Stimulated activated CD8-positive, alpha-beta memory T cell treated with anti-CD3 and anti-CD28 coated beads, Interleukin-4, amount 100 ng/mL, for 1 hour (primary cell): Measurements from ENCODE around the gene DNAI1.

Source experiments
- DNase-seq, 2 donors: peaks; one replicate each; pipeline ENCODE4 v3.0.0-alpha.2; 2020; ENCODE audit warnings: low read depth in 2 of 2, low spot score in 1 of 2

Gene DNAI1

DNA sequence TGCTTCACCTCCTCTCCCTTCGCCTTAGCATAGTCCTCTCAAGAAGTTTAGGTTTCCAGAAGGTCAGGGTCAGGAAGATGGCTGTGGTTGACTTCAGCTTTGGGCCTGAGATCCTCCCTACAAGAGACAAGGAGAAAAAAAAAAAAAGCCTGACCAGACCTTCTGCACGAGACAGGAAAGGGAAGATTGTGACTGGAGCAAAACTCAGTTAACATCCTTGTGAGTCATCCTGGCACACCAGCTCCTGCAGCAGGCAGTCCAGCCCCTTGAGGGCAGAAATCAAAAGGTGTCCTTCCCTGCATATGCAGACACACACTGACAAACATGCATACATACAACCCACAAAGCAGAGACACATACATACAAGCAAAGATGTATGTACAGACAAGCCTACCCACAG is 82.2 kb downstream of the DNAI1 start:
- DNase-seq = no peak

GRCh38 chr9:34541540-34541939 is 82.9 kb downstream of the DNAI1 start:
- DNase-seq = no peak

DNA sequence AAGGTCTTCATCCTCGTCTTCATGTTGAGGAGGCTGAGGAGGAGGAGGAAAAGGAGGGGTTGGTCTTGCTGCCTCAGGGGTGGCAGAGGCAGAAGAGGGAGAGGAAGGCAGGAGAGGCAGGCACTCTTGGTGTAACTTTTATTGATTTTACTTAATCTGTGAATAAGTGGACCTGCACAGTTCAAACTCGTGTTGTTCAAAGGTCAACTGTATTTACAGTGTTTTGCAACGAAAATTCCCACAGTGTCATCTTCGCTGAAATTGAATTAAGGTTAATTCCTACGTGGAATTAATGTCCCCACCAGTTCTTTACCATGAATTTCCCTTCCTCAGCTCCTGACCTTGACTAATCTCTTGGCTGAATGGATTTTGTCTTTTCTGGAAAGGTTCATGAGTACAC is 85.4 kb downstream of the DNAI1 start:
- DNase-seq = no peak

DNA sequence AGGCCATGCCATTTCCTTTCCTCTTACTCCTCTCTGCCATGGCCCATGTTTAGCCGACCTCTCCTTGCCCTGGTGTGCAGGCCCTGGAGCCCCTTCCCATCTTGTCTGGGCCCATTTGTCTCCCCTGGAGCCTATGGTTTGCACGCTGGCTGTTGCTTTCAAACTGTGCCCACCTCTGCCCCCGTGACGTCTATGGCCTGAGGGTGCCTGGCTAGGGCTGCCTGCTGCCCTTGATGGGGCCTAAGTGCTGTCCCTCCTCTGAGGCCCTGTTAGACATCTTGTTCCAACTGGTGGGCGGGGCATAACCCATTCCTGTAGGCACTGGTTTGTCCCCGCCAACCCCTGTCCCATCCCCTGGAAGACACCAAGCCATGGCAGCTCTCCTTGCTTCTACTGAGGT is 86.9 kb downstream of the DNAI1 start:
- no peak for DNase-seq

DNA sequence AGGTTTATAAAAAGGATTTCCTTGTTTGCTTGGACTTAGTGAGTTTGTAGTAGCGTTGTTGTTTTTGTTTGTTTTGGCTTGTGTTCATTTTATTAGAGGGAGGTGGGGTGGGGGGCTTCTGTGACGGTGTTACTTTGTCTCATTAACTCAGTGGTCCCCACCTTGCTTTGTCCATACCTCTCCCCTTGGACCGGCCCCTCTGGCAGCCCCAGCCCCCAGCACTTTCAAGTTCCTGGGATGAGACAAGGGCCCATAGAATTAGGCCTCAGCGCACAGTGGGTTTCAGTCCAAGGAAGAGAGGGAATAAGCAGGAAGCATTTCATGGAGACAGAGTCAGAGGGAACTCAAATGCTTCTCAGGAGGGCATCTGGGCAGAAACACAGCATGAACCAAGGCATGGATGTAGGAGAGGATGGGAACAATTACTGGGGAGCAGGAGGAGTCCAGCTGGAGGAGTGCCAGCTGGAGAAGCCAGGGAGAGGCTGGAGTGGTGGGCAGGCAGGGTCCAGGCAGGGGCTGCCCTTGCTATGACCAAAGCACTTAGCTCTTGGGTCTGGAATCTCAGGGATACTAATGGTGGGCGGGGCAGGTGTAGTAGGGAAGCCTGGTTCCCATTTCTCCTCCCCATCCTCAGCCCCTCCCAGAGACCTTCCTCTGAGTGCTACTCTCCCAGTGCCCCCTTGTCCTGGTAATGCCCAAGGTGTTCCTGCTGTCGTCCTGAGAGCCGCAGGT is 87.7 kb downstream of the DNAI1 start:
- DNase-seq = no peak

DNA sequence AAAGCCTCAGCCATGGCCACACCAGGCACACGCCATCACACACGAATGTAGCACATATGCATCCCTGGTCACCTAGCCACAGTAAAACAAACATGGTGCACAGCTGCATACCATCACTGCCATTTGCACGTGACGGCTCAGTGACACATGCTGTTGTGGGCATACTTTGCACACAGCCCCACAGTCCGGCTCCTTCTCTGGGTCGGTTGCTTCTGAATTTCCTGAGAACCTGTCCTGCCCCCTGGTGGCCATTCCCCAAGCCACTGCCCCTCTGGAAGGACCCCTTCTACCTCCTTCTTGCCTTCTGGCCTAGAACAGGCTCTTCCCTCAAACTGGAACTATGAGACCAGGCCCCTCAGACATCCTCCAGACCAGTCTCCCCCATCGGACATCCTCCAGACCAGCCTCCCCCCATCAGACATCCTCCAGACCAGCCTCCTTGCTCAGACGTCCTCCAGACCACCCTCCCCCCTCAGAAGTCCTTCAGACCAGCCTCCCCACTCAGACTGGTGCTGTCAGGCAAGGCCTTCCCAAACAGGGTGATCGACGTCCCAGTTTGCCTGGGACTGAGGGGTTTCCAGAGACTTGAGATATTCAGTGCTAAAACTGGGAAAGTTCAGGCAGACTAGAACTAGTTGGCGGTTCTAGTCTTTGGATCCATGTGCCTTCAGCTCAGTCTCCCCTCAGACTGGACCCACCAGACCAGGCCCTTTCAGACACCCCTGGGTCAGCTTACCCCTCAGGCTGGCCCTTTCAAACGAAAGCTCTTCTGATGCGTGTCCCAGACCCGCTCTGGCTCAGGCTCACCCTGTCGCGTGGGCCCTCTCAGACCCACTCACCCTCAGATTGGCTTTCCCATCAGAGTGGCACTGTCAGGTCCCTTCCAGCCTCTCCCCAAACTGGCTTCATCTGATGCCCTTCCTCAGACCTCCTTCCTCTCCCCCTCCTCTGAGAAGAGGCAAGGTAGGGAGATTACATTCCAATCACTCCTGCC is 88.5 kb downstream of the DNAI1 start:
- peak in 1 of 2 donors; percentile 10 for DNase-seq

GRCh38 chr9:34547960-34548611 is 89.5 kb downstream of the DNAI1 start:
- DNase-seq = no peak

DNA sequence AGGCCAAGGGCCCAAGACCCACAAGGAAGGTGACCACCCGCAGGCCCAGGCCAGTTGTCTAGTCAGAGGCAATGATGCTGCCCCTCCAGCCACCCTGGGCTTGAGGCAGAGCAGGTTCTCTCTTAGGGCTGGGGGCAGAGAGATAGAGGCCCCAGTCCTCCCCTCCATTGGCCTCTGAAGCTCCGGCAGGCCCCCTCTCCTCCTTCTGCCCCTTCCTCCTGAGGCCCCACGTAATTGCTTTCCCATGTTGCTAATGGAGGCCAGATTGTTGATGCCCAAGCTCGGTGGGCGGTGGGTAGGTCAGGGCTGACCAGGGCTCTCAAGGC is 90.8 kb downstream of the DNAI1 start:
- no peak for DNase-seq

DNA sequence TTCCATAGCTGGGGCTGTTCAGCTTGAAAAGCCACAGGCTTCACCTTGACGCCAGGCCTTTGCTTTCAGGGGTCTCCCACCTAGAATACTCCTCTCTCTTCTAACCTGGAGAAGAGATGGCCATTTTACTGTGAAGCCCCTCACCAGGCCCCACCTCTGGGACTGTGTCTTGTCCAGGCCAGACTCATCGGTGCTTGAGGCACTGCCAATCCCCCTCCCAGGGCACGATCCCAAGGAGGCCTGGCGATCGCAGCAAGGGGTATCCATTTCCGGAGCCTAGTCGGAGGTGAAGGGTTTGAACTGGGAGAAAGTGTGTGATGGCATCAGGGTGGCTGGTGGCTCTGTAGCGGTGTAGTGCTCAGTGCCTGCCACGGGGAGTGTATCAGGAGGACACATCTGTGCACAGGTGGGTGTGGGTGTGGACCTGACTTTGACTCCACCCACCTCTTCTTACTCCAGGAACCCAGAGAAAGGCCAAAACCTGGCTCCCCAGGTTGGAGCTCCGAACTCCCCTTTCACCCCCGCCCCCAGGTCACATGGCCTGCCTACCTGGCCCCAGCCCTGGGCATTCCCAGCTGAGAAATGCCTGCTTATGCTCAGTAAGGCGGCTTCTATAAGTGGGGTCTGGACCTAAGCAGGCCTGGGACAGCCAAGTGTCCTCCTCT is 91.5 kb downstream of the DNAI1 start:
- no peak for DNase-seq

DNA sequence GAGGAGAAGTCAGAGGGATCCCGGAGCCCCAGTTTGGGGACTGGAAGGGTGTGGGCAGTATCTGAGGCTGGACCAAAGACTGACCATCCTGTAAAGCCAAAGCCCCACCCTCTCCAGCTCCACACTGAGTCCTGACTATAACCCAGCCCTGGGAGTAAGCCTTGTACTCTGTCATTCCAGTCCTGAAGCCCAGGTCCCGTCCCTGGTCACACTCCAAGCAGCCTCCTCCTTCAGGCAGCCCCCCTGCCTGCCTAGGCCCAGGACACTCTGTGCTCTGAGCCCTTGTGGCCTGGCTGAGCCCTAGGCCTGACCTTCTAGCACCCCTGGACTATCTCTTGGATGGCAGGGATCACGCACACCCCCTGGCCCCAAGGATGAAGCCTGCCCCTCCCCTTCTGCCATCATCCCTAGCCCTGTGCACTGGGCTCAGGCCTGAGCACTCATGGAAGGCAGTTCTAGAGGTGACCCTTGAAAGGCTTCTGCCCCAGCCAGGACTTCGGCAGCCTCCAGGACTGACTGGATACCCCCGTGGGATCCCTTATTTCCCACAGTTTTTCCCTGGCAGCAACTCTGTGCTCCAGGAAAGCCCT is 92.2 kb downstream of the DNAI1 start:
- no peak for DNase-seq

GRCh38 chr9:34551751-34552605 is 93.4 kb downstream of the DNAI1 start:
- DNase-seq = no peak

DNA sequence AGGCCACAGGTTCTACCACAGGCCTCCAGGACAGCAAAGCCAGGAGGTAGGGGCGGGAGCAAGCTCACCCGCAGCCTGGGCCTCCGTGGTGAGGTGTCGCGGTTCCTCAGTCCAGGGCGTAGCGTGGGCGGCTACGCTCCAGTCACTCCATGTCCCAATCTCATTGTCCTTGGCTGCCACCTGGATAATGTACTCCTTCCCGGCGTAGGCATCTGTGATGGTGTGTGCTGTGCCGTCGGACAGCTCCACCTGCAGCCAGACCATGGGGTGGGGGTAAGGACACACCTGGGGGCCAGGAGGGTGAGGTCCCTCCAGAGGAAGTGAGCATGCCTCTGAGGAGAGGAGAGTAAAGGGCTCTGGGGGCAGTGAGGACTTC is 94.0 kb downstream of the DNAI1 start:
- DNase-seq = no peak

- no peak for DNase-seq
These were observed 94.4 kb downstream of the DNAI1 start for GRCh38 chr9:34552986-34553385.

- DNase-seq = no peak
These were observed 95.0 kb downstream of the DNAI1 start for GRCh38 chr9:34553511-34554021.

- no peak for DNase-seq
These were observed 95.8 kb downstream of the DNAI1 start for GRCh38 chr9:34554211-34555001.

DNA sequence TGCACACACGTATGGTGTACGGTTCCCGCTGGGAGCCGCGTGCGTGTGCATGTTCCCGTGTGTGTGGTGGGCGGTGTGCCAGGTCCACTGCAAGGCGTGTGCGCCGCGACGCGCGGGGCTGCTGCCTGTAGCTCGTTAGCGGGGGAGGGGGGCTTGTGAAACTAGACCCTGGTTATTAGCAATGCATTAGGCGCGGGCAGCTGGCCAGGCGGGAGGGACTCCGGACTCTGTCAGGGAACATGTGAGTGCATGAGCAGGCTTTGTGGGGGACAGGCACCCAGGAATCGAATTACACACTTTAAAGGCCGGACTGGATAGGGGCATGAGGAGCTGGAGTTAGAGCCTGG is 96.4 kb downstream of the DNAI1 start:
- no peak for DNase-seq

DNA sequence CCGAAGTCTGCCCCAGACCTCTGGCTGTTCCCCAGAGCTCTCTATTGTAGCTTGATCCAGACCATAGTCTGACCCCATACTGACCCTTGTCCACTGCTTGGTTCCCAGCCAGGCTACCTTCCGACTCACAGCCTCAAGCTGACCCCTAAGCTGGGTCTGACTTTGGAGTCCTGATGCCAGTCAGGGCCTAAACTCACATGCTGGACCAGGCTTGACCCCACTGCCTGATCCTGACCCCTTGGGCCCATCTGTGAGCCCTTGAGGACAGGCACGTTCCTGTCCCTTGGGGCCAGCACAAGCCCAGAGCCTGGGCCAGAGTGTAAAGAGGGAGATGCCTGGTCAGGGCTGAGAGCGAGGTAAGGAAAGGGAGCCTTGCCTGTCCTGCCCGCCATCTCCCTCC is 96.9 kb downstream of the DNAI1 start:
- no peak for DNase-seq

DNA sequence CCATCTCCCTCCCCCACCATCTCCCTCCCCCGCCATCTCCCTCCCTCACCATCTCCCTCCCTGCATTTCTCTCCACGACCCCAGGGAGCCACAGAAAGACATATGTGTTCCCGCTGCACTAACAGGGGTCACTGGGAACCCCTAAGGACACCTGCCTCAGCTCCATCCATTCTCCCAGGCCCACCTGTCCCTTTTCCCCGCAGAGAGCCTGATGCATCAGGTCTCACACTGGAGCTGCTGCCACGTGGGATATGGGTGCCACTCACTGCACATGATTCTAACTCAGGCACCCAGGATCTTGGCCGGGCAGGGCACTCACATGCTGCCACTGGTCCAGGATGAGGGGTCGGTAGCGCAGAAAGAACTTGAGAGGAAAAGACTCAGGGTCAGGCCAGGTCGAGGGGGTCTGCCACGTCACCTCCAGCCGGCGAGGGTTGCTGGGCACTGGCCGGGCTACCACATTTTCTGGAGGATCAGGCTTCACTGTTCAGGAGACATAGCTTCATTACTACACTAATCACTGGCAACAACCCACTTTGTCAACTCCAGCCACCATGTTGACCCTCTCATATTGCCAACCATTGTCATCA is 97.4 kb downstream of the DNAI1 start:
- no peak for DNase-seq

DNA sequence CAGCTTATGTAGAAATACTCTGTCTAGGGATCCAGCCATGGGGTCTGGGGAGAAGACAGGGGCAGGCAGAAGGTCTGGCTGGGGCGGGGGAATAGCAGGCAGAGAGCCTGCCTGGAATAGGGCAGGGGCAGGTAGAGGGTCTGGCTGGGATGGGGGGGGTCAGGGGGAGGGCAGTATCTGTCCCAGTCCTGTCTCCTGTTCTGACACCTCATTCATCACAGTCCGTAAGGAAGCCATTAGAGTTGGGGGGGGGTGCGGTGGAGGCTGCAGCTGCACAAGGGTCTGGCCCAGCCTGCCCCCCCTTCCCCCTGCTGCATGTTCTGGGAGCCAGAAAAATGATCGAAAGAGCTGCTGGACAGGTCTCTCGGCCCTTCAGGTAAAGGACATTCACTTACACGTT is 98.3 kb downstream of the DNAI1 start:
- no peak for DNase-seq
